Left lung (tissue), 10 donors: ENCODE data around the gene CELF5. TPM values are rescaled to one million over a fixed set of nuclear protein-coding genes. Genes with fewer than 3 reads are reported as not detected.

Experiments
- ATAC-seq: fragments of 200-7000 bp; cut with Tn5 transposase; one replicate; pipeline ENCODE4 v1.9.1; 2020; ENCODE audit warnings: moderate library complexity
- DNase-seq, 4 donors: peaks; one replicate each; pipeline ENCODE4 v3.0.0-alpha.2; 2013 to 2020
- H3K27ac ChIP-seq, 2 donors: fragments of 200-600 bp; sonication (generic) in 1 of 2; one replicate each; pipeline versions ENCODE4 v1.5.0 to v1.8.0; 2020 to 2021
- H3K27me3 ChIP-seq, 2 donors: fragments of 200-600 bp; sonication (generic) in 1 of 2; one replicate each; pipeline versions ENCODE4 v1.5.0 to v1.8.0; 2020 to 2021
- H3K36me3 ChIP-seq, 2 donors: fragments of 200-600 bp; sonication (generic) in 1 of 2; one replicate each; pipeline versions ENCODE4 v1.5.0 to v1.8.0; 2020 to 2021
- H3K4me1 ChIP-seq, 2 donors: fragments of 200-600 bp; one replicate each; pipeline ENCODE4 v1.8.0; 2021
- H3K4me3 ChIP-seq, 2 donors: fragments of 200-600 bp; sonication (generic) in 1 of 2; one replicate each; pipeline versions ENCODE4 v1.5.0 to v1.8.0; 2020 to 2021; ENCODE audit warnings: mild to moderate bottlenecking in 1 of 2
- H3K9me3 ChIP-seq, 2 donors: fragments of 200-600 bp; sonication (generic) in 1 of 2; one replicate each; pipeline versions ENCODE4 v1.5.0 to v1.8.0; 2020 to 2021
- intact Hi-C, 2 donors: fragments of 100-400 bp; cut with DNase I; formaldehyde crosslinking; loops; one replicate each; pipeline versions ENCODE4 v1.11.2 to v1.14.2; 2022
- polyA plus RNA-seq, 6 donors: library from polyadenylated mRNA; unstranded; fragments of 120-200 nt; gene quantifications; one replicate each; pipeline ENCODE4 v1.2.1, GENCODE V29; 2013; ENCODE audit not compliant: insufficient read length in 6 of 6
- total RNA-seq, 2 donors: library from RNA; stranded (reverse); fragmentation: NEBNext Ultra II Directional; extraction: Animal tissue kit (Norgen Biotek cat#: 25700); gene quantifications; one replicate each; pipeline ENCODE4 v1.2.1, GENCODE V29; 2021
- TF ChIP-seq, protein P1 (sequence below), 2 donors: fragments of 200-600 bp; sonication (generic) in 1 of 2; IDR thresholded peaks; one replicate each; pipeline versions ENCODE4 v1.5.0 to v1.8.0; 2021; ENCODE audit warnings: antibody characterized with exemption in 2 of 2
- donor health status: DM: no; HTN: yes; CAD: no.
- donor health status: DM: no; HTN: no; CAD: no.

CELF5 gene
- total and polyA plus RNA-seq, 8 donors: 0.38 to 3.9 (median 2.2) TPM; not detected in 1

DNA sequence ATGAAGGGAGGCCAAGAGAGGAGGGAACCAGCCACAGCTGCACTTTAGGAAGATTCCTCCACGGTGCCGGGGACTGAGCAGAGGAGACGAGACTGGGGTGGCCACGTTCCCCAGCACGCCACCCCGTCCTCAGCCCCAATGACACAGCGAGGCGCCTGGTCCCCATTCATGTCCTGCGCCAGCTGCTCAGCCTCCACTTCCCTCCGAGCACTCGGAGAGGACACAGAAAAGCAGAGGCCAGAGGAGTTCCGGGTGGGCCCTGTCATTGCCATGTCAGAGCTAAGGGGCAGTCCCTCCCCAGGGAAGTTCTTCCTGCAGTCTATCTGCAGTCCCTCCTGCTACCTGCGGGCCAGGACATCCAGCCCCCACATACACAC lies 88.7 kb downstream of the CELF5 start:
- intact Hi-C loops: loop anchor here in 1 of 2 donors (10.0 kb wide), 1 partner anchor 162 kb away; no protein-coding TSS in a partner anchor
- Histone ChIP-seq H3K36me3 (no peaks in the 10 kb centered on the region), H3K4me1 (no peaks in the 10 kb centered on the region), H3K27ac (no peak overlapping the region), H3K4me3 (no peak overlapping the region), H3K9me3 (no peaks in the 10 kb centered on the region), H3K27me3 (peaks cover 0 to 83% of the 10 kb centered on the region in 2 donors)
- ATAC-seq: no peak
- DNase-seq: no peak
- TF ChIP-seq, protein P1, sequence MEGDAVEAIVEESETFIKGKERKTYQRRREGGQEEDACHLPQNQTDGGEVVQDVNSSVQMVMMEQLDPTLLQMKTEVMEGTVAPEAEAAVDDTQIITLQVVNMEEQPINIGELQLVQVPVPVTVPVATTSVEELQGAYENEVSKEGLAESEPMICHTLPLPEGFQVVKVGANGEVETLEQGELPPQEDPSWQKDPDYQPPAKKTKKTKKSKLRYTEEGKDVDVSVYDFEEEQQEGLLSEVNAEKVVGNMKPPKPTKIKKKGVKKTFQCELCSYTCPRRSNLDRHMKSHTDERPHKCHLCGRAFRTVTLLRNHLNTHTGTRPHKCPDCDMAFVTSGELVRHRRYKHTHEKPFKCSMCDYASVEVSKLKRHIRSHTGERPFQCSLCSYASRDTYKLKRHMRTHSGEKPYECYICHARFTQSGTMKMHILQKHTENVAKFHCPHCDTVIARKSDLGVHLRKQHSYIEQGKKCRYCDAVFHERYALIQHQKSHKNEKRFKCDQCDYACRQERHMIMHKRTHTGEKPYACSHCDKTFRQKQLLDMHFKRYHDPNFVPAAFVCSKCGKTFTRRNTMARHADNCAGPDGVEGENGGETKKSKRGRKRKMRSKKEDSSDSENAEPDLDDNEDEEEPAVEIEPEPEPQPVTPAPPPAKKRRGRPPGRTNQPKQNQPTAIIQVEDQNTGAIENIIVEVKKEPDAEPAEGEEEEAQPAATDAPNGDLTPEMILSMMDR (IDR thresholded peaks at IDR 0.05): no peak

DNA sequence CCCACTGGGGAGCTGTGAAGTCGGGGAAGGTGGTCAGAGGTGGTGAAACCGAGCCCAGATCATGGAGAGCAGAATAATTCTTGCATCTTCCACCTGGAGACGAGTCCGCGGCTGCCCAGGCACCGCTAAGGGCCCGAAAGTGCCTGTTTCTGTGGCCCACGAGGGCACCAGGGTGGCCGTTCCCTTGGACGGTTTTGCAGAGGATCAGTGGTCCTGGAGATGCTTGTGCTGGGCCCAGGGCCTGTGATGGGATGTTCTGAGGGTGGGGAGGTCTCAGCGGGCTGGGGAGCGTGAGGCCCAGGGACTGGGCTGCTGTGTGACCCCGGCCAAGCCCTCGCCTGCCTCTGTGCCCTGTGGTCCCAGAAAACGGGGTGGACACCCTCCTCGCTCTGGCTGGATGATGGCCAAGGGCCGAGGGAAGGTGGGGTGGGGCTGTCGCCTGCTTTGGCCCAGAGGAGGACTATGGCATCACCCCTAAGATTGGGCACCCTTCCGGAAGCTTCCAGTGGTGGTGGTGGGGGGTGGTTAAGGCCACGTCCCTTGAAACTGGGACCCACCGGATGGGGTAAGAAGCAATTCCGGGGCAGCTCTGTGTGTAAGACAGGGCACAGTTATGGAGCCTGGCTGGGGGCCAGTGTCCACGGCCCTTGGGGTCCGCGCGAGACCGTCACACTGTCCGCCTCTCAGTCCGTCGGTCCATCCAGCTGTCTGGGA lies 90.7 kb downstream of the CELF5 start:
- no peak overlapping the region for H3K27ac ChIP-seq
- DNase-seq (no peak), ATAC-seq (no peak)
- intact Hi-C loops: loop anchor here in 1 of 2 donors (10.0 kb wide), 1 partner anchor 160 kb away; no protein-coding TSS in a partner anchor
- TF ChIP-seq, protein P1 (IDR thresholded peaks at IDR 0.05): no peak
- no peaks in the 10 kb centered on the region for H3K36me3 ChIP-seq
- H3K4me3 ChIP-seq: no peak overlapping the region
- peaks cover 0 to 85% of the 10 kb centered on the region in 2 donors for H3K27me3 ChIP-seq
- no peaks in the 10 kb centered on the region for H3K9me3 ChIP-seq
- no peaks in the 10 kb centered on the region for H3K4me1 ChIP-seq

DNA sequence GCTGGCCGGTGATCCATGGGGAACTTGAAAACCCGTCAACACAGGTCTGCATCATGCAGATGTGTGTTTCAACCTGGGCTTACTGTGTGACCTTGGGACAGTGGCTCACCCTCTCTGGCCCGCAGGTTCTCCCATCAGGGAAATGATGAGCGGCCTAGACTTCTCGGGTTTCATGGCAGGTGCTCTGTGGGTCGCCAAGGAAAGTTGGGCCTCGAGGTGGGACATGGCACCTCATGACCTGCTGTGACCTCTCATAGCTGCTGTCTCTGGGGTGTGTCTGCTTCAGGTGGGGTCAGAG lies 91.2 kb downstream of the CELF5 start:
- Histone ChIP-seq H3K4me3 (no peak overlapping the region), H3K36me3 (no peaks in the 10 kb centered on the region), H3K4me1 (no peaks in the 10 kb centered on the region), H3K27ac (no peak overlapping the region), H3K9me3 (no peaks in the 10 kb centered on the region), H3K27me3 (peaks cover 0 to 85% of the 10 kb centered on the region in 2 donors)
- intact Hi-C loops: loop anchor here in 1 of 2 donors (10.0 kb wide), 1 partner anchor 159 kb away; no protein-coding TSS in a partner anchor
- DNase-seq: no peak
- ATAC-seq: no peak
- TF ChIP-seq, protein P1 (IDR thresholded peaks at IDR 0.05): no peak

DNA sequence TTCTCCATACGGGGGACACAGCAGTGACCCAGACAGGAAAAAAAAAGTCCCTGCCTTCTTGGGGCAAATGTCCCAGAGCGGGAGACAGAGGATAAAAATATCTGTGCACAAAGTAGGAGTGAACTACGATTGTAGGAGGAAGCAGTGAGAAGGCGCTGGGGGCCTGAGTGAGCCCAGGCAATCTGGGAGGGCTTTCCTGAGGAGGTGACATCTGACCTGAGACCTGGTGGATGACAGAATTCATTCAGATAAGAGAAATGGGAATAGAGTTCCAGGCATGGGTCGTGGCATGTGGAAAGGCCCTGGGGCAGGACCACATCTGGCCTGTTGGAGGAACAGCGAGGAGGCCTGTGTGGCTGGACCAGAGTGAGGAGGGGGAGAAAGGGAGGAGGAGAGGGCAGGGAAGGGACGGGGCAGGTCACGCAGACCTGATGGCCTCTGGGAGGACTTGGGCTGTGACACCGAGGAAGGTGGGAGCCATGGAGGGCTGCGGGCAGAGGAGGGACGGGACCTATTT lies 91.7 kb downstream of the CELF5 start:
- intact Hi-C loops: loop anchor here in 1 of 2 donors (10.0 kb wide), 1 partner anchor 159 kb away; no protein-coding TSS in a partner anchor
- Histone ChIP-seq H3K27ac (no peak overlapping the region), H3K4me3 (no peak overlapping the region), H3K9me3 (no peaks in the 10 kb centered on the region), H3K36me3 (no peaks in the 10 kb centered on the region), H3K4me1 (no peaks in the 10 kb centered on the region), H3K27me3 (peaks cover 0 to 89% of the 10 kb centered on the region in 2 donors)
- DNase-seq (no peak), ATAC-seq (no peak)
- TF ChIP-seq, protein P1 (IDR thresholded peaks at IDR 0.05): no peak

DNA sequence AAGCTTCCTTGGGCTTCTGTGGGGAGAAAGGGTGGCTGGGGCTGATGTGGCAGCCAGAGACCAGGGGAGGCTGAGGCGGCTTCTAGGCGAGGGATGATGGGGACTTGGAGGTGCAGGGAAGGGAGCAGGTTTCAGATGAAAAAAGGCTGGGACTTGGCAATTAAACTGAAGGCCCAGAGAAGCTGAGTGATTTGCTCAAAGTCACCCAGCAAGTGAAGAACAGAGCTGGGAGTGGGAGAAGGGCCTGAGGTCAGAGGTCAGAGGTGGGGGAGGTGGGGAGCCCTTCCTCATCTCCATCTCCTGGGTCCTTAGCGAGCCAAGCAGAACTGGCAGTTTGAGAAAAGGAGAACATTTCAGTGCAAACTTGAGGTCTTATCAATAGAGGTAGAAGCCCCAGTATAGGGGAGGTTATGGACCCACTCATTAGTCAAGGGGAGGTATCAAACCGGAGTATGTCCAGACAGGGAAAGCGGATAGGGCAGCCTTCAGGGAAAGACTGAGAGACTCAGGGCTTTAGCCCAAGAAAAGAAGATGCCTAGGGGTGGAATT lies 92.3 kb downstream of the CELF5 start:
- TF ChIP-seq, protein P1 (IDR thresholded peaks at IDR 0.05): no peak
- DNase-seq: no peak
- intact Hi-C loops: loop anchor here in 1 of 2 donors (10.0 kb wide), 1 partner anchor 158 kb away; no protein-coding TSS in a partner anchor
- no peak overlapping the region for H3K4me3 ChIP-seq
- no peaks in the 10 kb centered on the region for H3K4me1 ChIP-seq
- H3K27ac ChIP-seq: no peak overlapping the region
- H3K27me3 ChIP-seq: peaks cover 0 to 88% of the 10 kb centered on the region in 2 donors
- ATAC-seq: no peak
- H3K9me3 ChIP-seq: no peaks in the 10 kb centered on the region
- no peaks in the 10 kb centered on the region for H3K36me3 ChIP-seq
